Esophagus muscularis mucosa (tissue), 4 donors: ENCODE data around the gene BTBD19. TPM values are rescaled to one million over a fixed set of nuclear protein-coding genes. Genes with fewer than 3 reads are reported as not detected.

Source experiments
- DNase-seq: peaks from one replicate; pipeline ENCODE4 v3.0.0-alpha.2; 2017; ENCODE audit errors: extremely low spot score
- H3K27ac ChIP-seq, 4 donors: fragments of 200-600 bp; sonication (generic); replicated peaks in 1 of 4; 1 replicate in 3 of 4; 2 replicates in 1 of 4; pipeline ENCODE4 v1.5.1; 2016 to 2019; ENCODE audit warnings: mild to moderate bottlenecking in 1 of 4
- H3K27me3 ChIP-seq, 4 donors: fragments of 200-600 bp; sonication (generic); one replicate each; pipeline versions ENCODE4 v1.5.1 to v1.6.0; 2016 to 2019
- H3K36me3 ChIP-seq, 4 donors: fragments of 200-600 bp; sonication (generic); one replicate each; pipeline ENCODE4 v1.5.1; 2016 to 2019
- H3K4me1 ChIP-seq, 4 donors: fragments of 200-600 bp; sonication (generic); one replicate each; pipeline ENCODE4 v1.5.1; 2016 to 2019
- H3K4me3 ChIP-seq, 4 donors: fragments of 200-600 bp; sonication (generic); 1 replicate in 2 of 4; 2 replicates in 2 of 4; pipeline ENCODE4 v1.5.1; 2016 to 2019; ENCODE audit warnings: mild to moderate bottlenecking in 4 of 4, moderate library complexity in 1 of 4
- H3K9me3 ChIP-seq, 4 donors: fragments of 200-600 bp; sonication (generic); 1 replicate in 3 of 4; 2 replicates in 1 of 4; pipeline ENCODE4 v1.5.1; 2016 to 2019
- CTCF ChIP-seq, 3 experiments: fragments of 200-600 bp in 2 of 3; fragments of 450-650 bp in 1 of 3; sonication (generic) in 2 of 3; IDR thresholded peaks; one replicate each; pipeline ENCODE4 v1.5.1; 2017 to 2019; ENCODE audit warnings: antibody characterized with exemption in 3 of 3, mild to moderate bottlenecking in 2 of 3, moderate library complexity in 1 of 3
- EP300 ChIP-seq: sonication (generic); formaldehyde crosslinking; IDR thresholded peaks from one replicate; pipeline ENCODE4 v1.6.1; 2017; ENCODE audit warnings: antibody characterized with exemption
- POLR2A ChIP-seq: fragments of 450-650 bp; IDR thresholded peaks from one replicate; pipeline ENCODE4 v1.6.1; 2017; ENCODE audit warnings: antibody characterized with exemption, moderate library complexity, mild to moderate bottlenecking, low read depth
- POLR2AphosphoS5 ChIP-seq, 2 donors: sonication (generic); formaldehyde crosslinking; IDR thresholded peaks; one replicate each; pipeline ENCODE4 v1.6.1; 2017; ENCODE audit warnings: antibody characterized with exemption in 2 of 2
- WGBS: methylation state at CpG from one replicate; pipeline ENCODE4 v1.1.5; 2018; 5-methylcytosine and 5-hydroxymethylcytosine counted together
- intact Hi-C: fragments of 100-400 bp; cut with DNase I; formaldehyde crosslinking; loops from one replicate; pipeline ENCODE4 v1.15.1; 2023
- small RNA-seq, 3 donors: library from RNA; depleted of rRNA; stranded (forward); fragments of <200 nt; gene quantifications; one replicate each; pipeline ENCODE3, GENCODE V24; 2016
- total RNA-seq, 4 donors: library from RNA; depleted of rRNA; stranded (reverse); fragments of >200 nt; gene quantifications; one replicate each; pipeline versions ENCODE4 v1.1.0 to v1.2.1, GENCODE V29; 2016

BTBD19 gene
- total RNA-seq, 4 donors from 2014 or later, result 2.7 to 6.6 (median 3.4) TPM

GRCh38 chr1:44860331-44860730, 52.0 kb downstream of the BTBD19 start:
- Histone ChIP-seq H3K4me3 (no peak overlapping the region), H3K27me3 (no peaks in the 10 kb centered on the region), H3K27ac (no peak overlapping the region), H3K9me3 (no peaks in the 10 kb centered on the region), H3K36me3 (peaks cover 0 to 60% (median 16%) of the 10 kb centered on the region in 4 donors), H3K4me1 (peaks cover 0 to 9% (median 5%) of the 10 kb centered on the region in 4 donors)
- WGBS, result 78% methylated on average over 1 of the region's 1 CpG
- TF ChIP-seq POLR2A, result no peak
- TF ChIP-seq CTCF (IDR thresholded peaks at IDR 0.05), result no peak
- no peak for TF ChIP-seq EP300
- no peak for TF ChIP-seq POLR2AphosphoS5 (IDR thresholded peaks at IDR 0.05)
- intact Hi-C loops, result no loop called here
- DNase-seq, result no peak

GRCh38 chr1:44860891-44861425, 52.6 kb downstream of the BTBD19 start:
- 69% methylated on average over 1 of the region's 1 CpG for WGBS
- intact Hi-C loops, result no loop called here
- DNase-seq, result no peak
- TF ChIP-seq POLR2AphosphoS5 (IDR thresholded peaks at IDR 0.05), result no peak
- no peak for TF ChIP-seq POLR2A
- no peak for TF ChIP-seq EP300
- TF ChIP-seq CTCF (IDR thresholded peaks at IDR 0.05), result no peak
- Histone ChIP-seq H3K4me3 (no peak overlapping the region), H3K27me3 (no peaks in the 10 kb centered on the region), H3K9me3 (no peaks in the 10 kb centered on the region), H3K36me3 (peaks cover 0 to 57% (median 13%) of the 10 kb centered on the region in 4 donors), H3K4me1 (peaks cover 0 to 9% (median 5%) of the 10 kb centered on the region in 4 donors), H3K27ac (no peak overlapping the region)

GRCh38 chr1:44862829-44863401, 54.6 kb downstream of the BTBD19 start:
- intact Hi-C loops, result no loop called here
- 77% methylated on average over 5 of the region's 5 CpGs for WGBS
- peaks cover 0 to 54% (median 11%) of the 10 kb centered on the region in 4 donors for H3K36me3 ChIP-seq
- H3K27me3 ChIP-seq, result no peaks in the 10 kb centered on the region
- H3K27ac ChIP-seq, result no peak overlapping the region
- no peaks in the 10 kb centered on the region for H3K9me3 ChIP-seq
- DNase-seq, result no peak
- TF ChIP-seq POLR2AphosphoS5 (IDR thresholded peaks at IDR 0.05), result no peak
- no peak for TF ChIP-seq POLR2A
- TF ChIP-seq CTCF (IDR thresholded peaks at IDR 0.05), result no peak
- no peak for TF ChIP-seq EP300
- no peak overlapping the region for H3K4me3 ChIP-seq
- peaks cover 0 to 9% (median 5%) of the 10 kb centered on the region in 4 donors for H3K4me1 ChIP-seq

Small RNAs within 50 kb of the gene (small RNA-seq; reads per million reads assigned to genes)
- 0 reads per million in 3 donors for gene AL136380.1
- 506 to 720 (median 549) reads per million in 3 donors for gene SNORD38A
- gene SNORD38B, result 0 reads per million in 3 donors
- gene SNORD46, result 1,587 to 2,302 (median 1,840) reads per million in 3 donors
- gene SNORD55, result 0 reads per million in 3 donors

Other genes with a start within 250 kb of the BTBD19 start
- 1 to 10 TPM; 4.5 to 7.0 (median 5.7) TPM for gene TMEM53, start 134.0 kb upstream of the BTBD19 start, total RNA-seq
- under 1 TPM; 0.26 to 0.75 (median 0.54) TPM for gene ARMH1, start 133.8 kb upstream of the BTBD19 start, total RNA-seq
- not detected for gene RNU5D-1, start 77.4 kb upstream of the BTBD19 start, total RNA-seq
- 1 to 10 TPM in 2 of 4 donors, under 1 TPM in 2; 0.17 to 1.2 (median 0.96) TPM for gene KIF2C, start 68.7 kb upstream of the BTBD19 start, total RNA-seq
- 1,000 to 10,000 TPM; 1,063 to 2,408 (median 1,844) TPM for gene RPS8, start 33.0 kb upstream of the BTBD19 start, total RNA-seq
- gene BEST4, start 20.4 kb upstream of the BTBD19 start, total RNA-seq, result under 1 TPM in 1 of 4 donors, not detected in 3; 0.29 TPM
- 10 to 100 TPM in 2 of 4 donors, 1 to 10 TPM in 2; 7.9 to 46.4 (median 10.5) TPM for gene PLK3, start 8.1 kb upstream of the BTBD19 start, total RNA-seq
- under 1 TPM in 1 of 4 donors, not detected in 3; 0.83 TPM for gene DYNLT4, start 1.2 kb upstream of the BTBD19 start, total RNA-seq
- gene PTCH2, start 34.7 kb downstream of the BTBD19 start, total RNA-seq, result 1 to 10 TPM in 2 of 4 donors, under 1 TPM in 2; 0.66 to 2.6 (median 1.1) TPM
- gene EIF2B3, start 178.1 kb downstream of the BTBD19 start, total RNA-seq, result 10 to 100 TPM; 23.4 to 27.4 (median 26.0) TPM
- gene HECTD3, start 202.8 kb downstream of the BTBD19 start, total RNA-seq, result 10 to 100 TPM; 28.0 to 51.7 (median 35.8) TPM
- 10 to 100 TPM; 84.3 to 90.2 (median 89.3) TPM for gene UROD, start 203.7 kb downstream of the BTBD19 start, total RNA-seq